ENCODE data around the gene MTA1.

MTA1 gene

GRCh38 chr14:105410642-105411016 is 9.0 kb upstream of the MTA1 start:
- DNase-seq (ENCODE audit: low spot score), result no peak

DNA sequence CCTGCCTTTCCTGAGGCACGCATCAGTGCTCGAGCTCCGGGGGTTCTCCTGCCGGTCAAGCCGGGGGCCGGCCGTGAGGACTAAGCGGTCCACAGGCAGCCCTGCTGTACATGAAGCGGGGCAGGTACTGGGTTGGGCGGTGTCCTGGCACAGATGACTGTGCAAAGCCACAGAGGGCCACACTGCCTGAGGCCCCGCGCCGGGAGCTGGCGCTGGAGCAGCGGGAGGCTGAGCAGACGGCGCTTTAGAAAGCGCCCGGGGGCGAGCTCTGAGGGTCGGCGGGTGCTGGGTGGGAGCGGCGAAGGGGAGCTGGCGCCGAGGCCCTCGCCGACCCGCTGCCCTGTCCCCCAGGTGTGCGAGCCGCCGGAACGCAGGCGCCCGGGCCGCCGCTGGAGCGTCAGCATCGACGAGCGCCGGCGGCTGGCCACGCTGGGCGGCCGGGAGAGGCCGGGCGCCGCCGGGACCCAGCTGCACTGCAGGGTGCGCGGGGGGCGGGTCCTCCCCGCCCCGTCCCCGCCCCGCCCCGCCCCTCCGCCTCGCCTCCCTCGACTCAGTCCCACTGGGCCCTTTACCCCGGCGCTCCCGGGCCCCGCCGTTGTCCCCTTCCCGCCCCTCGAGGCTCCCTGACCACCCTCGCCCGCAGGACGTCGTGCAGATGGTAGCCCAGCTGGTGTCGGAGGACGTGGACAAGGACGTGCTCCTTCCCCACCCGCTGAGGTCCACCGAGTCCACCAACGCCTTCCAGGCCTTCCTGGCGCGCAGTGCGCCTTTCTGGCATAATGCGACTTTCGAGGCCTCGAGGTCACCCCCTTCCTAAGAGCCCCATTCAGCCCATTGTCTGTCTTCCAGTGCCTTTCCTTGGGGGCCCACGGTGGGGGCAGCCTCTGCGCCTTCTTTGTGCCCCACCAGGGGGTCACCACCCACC is 8.3 kb upstream of the MTA1 start:
- DNase-seq (ENCODE audit: low spot score), result no peak

DNA sequence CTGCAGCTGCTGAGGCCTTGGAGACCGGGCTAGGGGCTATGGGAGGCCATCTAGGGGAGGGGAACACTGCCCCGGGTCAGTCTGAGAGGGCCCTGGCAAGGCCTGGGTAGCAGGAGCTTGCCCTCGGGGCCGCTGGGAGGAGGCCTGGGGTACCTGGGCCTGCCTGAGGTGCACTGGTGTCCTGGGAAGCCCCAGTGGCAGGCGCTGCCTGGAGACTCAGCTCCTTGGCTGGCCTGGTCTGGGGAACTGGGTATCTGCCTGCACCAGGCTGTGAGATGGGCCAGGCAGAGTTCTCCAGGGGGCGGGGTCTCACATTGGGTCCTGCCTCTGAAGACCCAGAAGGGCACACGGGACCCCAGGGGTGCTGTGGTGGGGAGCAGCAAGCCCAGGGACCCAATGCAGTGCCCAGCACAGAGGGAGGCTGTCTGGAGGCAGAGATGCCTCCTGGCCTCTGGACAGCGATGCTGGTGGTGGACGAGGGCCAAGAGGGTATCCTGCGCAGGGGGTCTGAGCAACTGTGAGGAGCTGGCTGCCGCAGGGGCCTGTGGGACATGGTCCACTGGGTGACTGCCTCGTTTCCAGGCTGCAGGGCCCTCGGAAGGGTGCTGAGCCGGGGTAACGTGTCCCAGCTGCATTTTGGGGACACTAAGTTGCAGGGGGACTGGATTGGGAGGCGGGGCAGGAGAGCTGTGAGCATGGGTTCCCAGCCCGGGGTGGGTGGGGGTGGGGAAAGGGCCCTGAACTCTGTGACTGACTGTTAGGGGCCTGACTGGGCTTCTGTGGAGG is 7.4 kb upstream of the MTA1 start:
- DNase-seq (ENCODE audit: low spot score), result no peak

DNA sequence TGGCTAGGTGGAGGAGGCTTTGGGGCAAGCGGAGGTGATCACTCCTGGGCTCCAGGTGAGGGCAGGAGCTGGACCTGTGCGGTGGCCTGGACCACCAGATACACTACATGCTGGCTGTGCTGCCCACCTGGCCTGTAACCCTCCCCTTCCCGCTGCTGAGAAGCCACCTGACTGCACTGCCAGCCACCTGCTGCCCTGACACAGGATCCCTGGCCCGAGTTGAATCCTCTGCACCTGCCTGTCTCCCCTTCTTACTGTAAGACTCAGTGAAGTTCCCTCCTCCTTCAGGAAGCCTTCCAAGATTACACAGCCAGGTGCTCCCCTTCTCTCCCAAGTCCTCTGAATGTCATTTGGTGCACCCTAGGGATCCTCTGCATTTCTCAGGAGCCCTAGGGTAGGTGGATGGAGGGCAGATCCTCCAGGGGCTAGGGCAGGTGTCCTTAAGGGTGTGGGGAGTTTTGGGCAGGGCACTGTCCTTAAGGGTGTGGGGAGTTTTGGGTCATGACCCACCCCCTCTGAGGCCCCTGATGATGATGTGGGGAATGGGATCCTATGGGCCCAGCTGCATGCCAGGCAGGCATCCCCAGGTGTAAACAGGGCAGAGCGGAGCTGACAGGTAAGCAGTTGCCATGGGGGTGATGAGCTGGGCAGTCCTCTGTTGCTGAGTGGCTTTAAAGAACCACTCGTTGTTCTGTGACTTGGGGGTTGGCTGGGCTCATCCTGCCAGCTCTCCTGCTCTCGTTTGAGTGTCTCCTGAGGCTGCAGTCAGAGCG is 6.7 kb upstream of the MTA1 start:
- no peak for DNase-seq (ENCODE audit: low spot score)

- DNase-seq (ENCODE audit: low spot score), result peak; percentile 53
These were observed 6.1 kb upstream of the MTA1 start for GRCh38 chr14:105413544-105413886.

DNA sequence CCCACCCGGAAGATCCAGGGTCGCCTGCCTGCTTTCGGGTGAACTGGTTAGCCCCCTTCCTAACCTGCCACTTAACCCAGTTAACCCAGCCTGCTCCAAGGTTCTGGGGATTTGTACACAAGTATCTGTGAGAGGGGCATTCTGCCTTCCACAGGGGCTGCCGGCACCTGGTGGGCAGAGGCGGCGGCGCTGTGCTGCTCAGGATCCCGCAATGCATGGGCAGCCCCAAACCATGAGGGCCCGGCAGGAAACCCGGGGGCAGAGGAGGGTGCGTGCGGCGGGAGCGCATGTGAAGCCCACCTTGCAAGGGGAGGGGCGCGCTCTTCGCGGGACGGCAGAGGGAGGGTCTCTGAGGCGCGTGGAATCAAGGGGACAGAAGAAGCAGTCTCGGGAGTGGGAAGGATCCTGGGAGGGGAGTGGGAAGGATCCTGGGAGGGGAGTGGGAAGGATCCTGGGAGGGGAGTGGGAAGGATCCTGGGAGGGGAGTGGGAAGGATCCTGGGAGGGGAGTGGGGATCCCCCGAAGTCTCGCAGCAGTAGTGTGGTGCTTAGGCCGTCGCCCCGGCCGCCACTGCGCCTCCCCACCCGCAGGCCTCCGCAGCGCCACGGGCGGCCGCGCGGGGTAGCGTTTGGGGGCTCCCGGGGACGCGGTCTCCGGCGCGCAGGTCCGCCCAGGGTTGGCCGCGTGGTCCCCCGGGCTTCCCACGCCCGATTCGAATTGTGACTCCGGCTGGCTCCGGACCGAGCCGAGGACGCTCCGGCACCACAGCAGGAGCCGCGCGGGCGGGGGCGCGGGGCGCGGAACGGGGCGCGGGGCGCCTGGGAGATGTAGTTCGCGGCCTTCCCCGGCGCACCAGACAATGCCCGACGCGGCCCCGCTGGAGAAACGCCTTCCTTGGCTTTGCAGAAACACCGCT is 4.9 kb upstream of the MTA1 start:
- DNase-seq (ENCODE audit: low spot score), result peak; percentile 69

DNA sequence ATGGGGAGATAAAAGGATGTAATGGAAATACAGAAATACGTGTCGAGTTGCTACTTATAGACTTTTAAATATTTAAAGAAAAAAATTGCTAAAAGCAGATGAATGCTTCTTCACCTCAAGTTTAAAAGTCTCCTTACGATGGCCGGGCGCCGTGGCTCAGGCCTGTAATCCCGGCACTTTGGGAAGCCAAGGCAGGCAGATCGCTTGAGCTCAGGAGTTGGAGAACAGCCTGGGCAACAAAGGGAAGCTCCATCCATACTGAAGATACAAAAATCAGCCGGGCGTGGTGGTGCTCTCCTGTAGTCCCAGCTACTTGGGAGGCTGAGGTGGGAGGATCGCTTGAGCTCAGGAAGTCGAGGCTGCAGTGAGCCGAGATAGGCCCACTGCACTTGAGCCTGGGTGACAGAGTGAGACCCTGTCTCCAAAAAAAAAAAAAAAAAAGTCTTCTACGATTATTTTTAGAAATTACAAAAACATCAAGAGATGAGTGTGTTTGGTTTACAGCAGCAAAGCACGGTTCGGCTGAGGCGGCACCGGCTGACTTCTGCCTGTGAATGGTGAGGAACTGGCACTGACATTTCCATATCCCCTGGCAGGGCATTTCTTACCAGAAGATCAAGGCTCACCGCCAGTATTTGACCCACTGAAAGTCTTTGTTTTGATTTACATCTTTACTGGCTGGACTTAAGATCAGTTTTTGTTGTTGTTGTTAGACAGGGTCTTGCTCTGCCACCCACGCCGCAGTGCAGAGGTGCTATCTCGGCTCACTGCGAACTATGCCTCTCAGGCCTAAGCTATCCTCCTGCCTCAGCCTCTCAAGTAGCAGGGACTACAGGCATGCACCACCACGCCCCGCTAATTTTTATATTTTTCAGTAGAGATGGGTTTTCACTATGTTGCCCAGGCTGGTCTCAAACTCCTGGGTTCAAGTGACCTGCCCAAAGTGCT is 3.9 kb upstream of the MTA1 start:
- no peak for DNase-seq (ENCODE audit: low spot score)

GRCh38 chr14:105416671-105417070 is 3.0 kb upstream of the MTA1 start:
- no peak for DNase-seq (ENCODE audit: low spot score)

- DNase-seq (ENCODE audit: low spot score), result no peak
These were observed 1.9 kb upstream of the MTA1 start for GRCh38 chr14:105417690-105418121.

DNA sequence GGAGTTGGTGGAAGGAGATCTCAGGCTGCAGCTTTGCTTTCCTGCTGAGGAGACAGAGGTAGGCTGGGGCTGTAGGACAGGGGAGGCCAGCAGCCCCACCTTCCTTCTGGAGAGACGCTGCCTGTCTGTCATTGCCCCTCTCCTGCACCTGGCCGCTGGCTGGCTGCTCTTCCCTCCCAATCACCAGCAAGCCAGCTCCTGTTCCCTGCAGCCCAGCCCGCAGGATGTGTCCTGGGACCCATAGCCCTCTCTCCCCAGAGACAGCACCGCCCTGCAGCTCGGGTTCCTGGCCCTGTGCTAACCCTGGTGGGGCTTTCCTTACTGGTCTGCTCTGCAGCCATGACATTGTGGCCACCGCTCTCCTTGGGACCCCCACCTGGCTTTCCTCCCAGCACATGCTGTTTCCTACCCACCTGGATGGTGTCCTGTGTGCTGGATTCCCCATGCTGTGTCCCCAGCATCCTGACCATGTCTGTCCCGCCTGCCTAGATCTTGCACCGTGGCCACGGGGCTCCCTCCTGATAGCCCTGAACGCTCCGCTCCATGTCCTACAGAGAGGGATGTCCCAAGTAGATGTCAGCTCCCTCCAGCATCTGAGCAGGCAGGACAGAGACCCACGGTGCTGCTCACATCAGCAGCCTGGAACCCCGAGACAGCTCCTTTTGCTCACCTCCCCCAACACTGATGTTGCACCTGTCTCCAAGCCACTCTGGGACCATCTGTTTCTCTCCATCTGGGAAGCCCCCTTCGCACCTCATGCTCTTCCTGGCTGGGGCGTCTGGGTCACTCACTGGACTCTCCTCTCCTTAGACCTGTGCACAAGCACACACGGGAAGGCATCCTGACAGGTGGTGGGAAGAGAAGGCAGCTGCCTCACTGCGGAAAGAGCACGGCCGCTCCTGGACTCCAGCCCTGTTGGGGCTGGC is 1.1 kb upstream of the MTA1 start:
- peak; percentile 35 for DNase-seq (ENCODE audit: low spot score)

- DNase-seq (ENCODE audit: low spot score), result no peak
These were observed 710 bp downstream of the MTA1 start for GRCh38 chr14:105420101-105420973.

DNA sequence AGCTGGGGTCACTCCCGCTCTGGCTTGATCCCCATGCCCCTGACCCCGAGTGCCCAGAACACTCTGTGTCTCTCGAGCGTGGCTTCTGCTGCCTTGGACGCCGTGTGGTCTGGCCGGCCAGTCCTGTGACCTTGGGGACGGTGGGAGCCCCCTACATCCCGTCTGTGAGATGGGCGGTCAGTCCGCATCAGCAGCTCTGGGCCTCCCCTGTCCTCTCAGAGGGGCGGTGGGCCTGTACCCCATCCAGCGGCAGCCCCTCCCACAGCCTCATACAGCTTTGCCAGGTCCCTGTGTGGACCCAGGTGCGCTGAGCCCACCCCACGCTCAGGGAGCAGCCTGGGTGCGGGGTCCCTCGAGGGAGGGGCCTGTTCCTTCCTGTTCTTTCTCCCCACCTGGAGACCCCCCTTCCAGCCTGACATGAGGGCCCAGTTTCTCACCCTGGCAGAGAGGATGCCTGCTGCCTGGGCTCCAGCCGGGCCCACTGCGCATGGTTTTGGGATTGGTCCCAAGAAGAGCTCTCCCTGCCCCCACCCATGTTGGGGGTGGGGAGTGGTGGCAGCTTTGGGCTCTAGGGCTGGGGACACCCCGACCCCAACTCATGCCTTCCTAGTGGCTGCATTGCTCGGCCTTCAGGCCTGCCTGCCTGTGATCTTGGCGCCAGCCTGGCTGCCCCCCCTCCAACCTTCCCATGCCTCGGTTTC is 1.5 kb downstream of the MTA1 start:
- no peak for DNase-seq (ENCODE audit: low spot score)

DNA sequence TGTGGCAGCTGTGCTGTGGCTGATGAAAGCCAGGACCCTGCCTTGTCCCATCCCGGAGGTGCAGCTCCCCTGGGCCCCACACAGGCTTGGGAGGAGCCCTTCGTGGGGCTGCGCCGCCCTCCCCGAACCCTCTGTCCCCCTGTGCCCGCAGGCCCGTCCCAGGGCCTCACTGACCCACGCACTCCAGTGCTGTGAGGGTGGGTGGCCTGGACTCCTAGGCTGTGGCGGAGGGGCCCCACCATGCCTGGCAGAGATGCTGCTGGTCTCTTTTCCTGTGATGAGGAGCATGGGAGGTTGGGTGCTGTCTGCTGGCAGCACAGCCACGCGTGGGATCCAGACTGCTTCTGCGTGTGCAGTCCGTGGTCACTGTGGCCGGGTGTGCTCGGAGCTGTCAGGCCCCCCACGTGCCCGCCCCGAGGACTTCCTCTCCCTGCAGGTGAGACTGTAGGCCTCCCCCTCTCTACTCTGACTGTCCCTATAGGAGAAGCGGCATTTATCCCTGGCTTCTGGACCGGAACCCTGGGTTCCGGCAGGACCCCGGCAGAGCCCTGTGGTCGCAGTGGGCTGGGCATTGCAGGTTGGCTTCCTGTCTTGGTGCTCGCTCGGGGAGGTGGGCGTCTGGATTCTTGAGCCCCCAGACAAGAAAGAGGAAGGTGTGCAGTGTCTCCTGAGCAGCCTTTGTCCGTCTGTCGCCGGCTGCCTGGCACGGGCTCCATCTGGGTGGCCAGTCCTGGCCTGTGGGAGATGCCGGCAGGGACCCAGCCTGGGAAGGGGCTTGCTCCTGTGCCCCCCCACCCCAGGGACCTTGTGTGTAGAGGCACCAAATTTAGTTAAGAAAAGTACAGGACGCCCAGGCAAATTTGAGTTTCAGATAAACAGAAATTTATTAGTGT is 2.3 kb downstream of the MTA1 start:
- no peak for DNase-seq (ENCODE audit: low spot score)

GRCh38 chr14:105422695-105423487 is 3.3 kb downstream of the MTA1 start:
- peak; percentile 34 for DNase-seq (ENCODE audit: low spot score)

DNA sequence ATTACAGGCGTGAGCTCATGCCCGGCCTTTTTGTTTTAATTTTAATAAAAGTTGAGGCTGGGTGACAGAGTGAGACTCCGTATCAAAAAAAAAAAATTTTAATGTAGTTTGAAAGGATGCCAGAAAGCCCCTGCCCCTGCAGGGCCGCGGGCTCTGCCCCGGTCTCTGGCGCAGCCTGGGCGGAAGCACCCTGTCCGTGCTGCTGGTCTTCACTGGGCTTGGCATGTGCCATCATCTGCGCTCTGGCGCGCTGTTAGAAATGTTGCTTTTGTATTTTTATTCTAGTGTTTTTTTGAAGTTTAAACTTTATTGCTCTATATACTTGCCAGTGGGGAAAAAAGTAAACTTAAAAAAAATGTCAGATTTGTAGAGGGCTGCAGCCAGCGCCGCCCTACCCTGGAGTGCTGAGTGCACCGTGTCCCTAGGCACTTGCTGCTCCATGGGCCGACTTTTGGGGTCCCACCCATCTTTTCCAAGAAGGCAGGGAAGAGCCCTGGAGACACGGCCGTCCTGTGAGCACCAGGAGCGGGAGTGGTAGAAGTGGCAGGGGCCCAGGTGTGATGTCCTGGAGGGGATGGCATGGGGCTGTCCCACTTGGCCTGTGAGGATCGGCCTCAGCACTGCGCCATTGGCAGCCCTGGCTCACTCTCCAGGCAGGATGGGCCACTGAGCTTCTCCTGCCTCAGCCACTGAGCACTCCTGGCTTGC is 4.0 kb downstream of the MTA1 start:
- no peak for DNase-seq (ENCODE audit: low spot score)
